Measurements from ENCODE around the gene ARMC9. TPM values are rescaled to one million over a fixed set of nuclear protein-coding genes. Genes with fewer than 3 reads are reported as not detected.

The ARMC9 gene
- total and polyA plus RNA-seq, 2 experiments from 2014 or later, result 15.1 to 17.3 TPM

- Histone ChIP-seq H3K4me1 (ENCODE audit: insufficient read depth) (no peaks in the 10 kb centered on the region), H3K4me2 (ENCODE audit: unreplicated experiment) (no peak overlapping the region), H3K79me2 (ENCODE audit: insufficient read depth) (no peaks in the 10 kb centered on the region), H3K27me3 (replicated peaks; ENCODE audit: insufficient read depth) (no peaks in the 10 kb centered on the region), H3K9ac (no peak overlapping the region), H3K27ac (no peak overlapping the region), H3K9me2 (ENCODE audit: insufficient read depth) (no peaks in the 10 kb centered on the region), H4K20me1 (ENCODE audit: insufficient read depth) (no peaks in the 10 kb centered on the region), H3K4me3 (no peak overlapping the region), H2AFZ (no peak overlapping the region), H3K9me3 (ENCODE audit: low read depth) (no peaks in the 10 kb centered on the region), H3F3A (ENCODE audit: insufficient read depth) (no peaks in the 10 kb centered on the region), H3K36me3 (ENCODE audit: low read depth) (no peaks in the 10 kb centered on the region)
- DNase-seq, result no peak
- TF ChIP-seq EZH2phosphoT487 (IDR thresholded peaks at IDR 0.05; ENCODE audit: insufficient read depth, low read depth), result no peak
- no peak for TF ChIP-seq EZH2 (IDR thresholded peaks at IDR 0.05; ENCODE audit: insufficient read depth, poor library complexity, severe bottlenecking)
- in situ Hi-C loops (cut with MboI), result no loop called here
- 77% methylated on average over 28 of the region's 28 CpGs for WGBS, 2 experiments (ENCODE audit: low coverage in 1 of 2, low lambda C conversion rate in 2 of 2, missing lambda C conversion rate in 2 of 2)
Observed at GRCh38 chr2:231355508-231356465, 157.4 kb downstream of the ARMC9 start.

- Histone ChIP-seq H3K4me2 (ENCODE audit: unreplicated experiment) (no peak overlapping the region), H3F3A (ENCODE audit: insufficient read depth) (no peaks in the 10 kb centered on the region), H3K27ac (no peak overlapping the region), H3K27me3 (replicated peaks; ENCODE audit: insufficient read depth) (no peaks in the 10 kb centered on the region), H3K79me2 (ENCODE audit: insufficient read depth) (no peaks in the 10 kb centered on the region), H3K4me3 (no peak overlapping the region), H3K36me3 (ENCODE audit: low read depth) (no peaks in the 10 kb centered on the region), H3K4me1 (ENCODE audit: insufficient read depth) (no peaks in the 10 kb centered on the region), H4K20me1 (ENCODE audit: insufficient read depth) (no peaks in the 10 kb centered on the region), H3K9me2 (ENCODE audit: insufficient read depth) (no peaks in the 10 kb centered on the region), H2AFZ (no peak overlapping the region), H3K9me3 (ENCODE audit: low read depth) (no peaks in the 10 kb centered on the region), H3K9ac (no peak overlapping the region)
- 96 to 98% methylated on average over 5 of the region's 5 CpGs for WGBS, 2 experiments (ENCODE audit: low coverage in 1 of 2, low lambda C conversion rate in 2 of 2, missing lambda C conversion rate in 2 of 2)
- in situ Hi-C loops (cut with MboI), result no loop called here
- TF ChIP-seq EZH2phosphoT487 (IDR thresholded peaks at IDR 0.05; ENCODE audit: insufficient read depth, low read depth) (no peak), EZH2 (IDR thresholded peaks at IDR 0.05; ENCODE audit: insufficient read depth, poor library complexity, severe bottlenecking) (no peak)
- DNase-seq, result no peak
Observed at GRCh38 chr2:231356466-231356844, 158.0 kb downstream of the ARMC9 start.

- Histone ChIP-seq H2AFZ (no peak overlapping the region), H3K9ac (no peak overlapping the region), H3K79me2 (ENCODE audit: insufficient read depth) (no peaks in the 10 kb centered on the region), H3K4me2 (ENCODE audit: unreplicated experiment) (no peak overlapping the region), H3K4me3 (no peak overlapping the region), H3F3A (ENCODE audit: insufficient read depth) (no peaks in the 10 kb centered on the region), H4K20me1 (ENCODE audit: insufficient read depth) (no peaks in the 10 kb centered on the region), H3K4me1 (ENCODE audit: insufficient read depth) (no peaks in the 10 kb centered on the region), H3K36me3 (ENCODE audit: low read depth) (no peaks in the 10 kb centered on the region), H3K9me2 (ENCODE audit: insufficient read depth) (no peaks in the 10 kb centered on the region), H3K27me3 (replicated peaks; ENCODE audit: insufficient read depth) (no peaks in the 10 kb centered on the region), H3K9me3 (ENCODE audit: low read depth) (no peaks in the 10 kb centered on the region), H3K27ac (no peak overlapping the region)
- TF ChIP-seq EZH2phosphoT487 (IDR thresholded peaks at IDR 0.05; ENCODE audit: insufficient read depth, low read depth), result no peak
- TF ChIP-seq EZH2 (IDR thresholded peaks at IDR 0.05; ENCODE audit: insufficient read depth, poor library complexity, severe bottlenecking), result no peak
- WGBS, 2 experiments (ENCODE audit: low coverage in 1 of 2, low lambda C conversion rate in 2 of 2, missing lambda C conversion rate in 2 of 2), result 94 to 97% methylated on average over 7 of the region's 7 CpGs
- no peak for DNase-seq
- in situ Hi-C loops (cut with MboI), result no loop called here
Observed at GRCh38 chr2:231357048-231357447, 158.6 kb downstream of the ARMC9 start.

GRCh38 chr2:231357931-231358330 lies 159.5 kb downstream of the ARMC9 start:
- no peak overlapping the region for H2AFZ ChIP-seq
- DNase-seq, result no peak
- TF ChIP-seq EZH2 (IDR thresholded peaks at IDR 0.05; ENCODE audit: insufficient read depth, poor library complexity, severe bottlenecking), result no peak
- no peak for TF ChIP-seq EZH2phosphoT487 (IDR thresholded peaks at IDR 0.05; ENCODE audit: insufficient read depth, low read depth)
- H3K4me1 ChIP-seq (ENCODE audit: insufficient read depth), result no peaks in the 10 kb centered on the region
- H3K9ac ChIP-seq, result no peak overlapping the region
- H3K36me3 ChIP-seq (ENCODE audit: low read depth), result no peaks in the 10 kb centered on the region
- H4K20me1 ChIP-seq (ENCODE audit: insufficient read depth), result no peaks in the 10 kb centered on the region
- H3K4me3 ChIP-seq, result no peak overlapping the region
- WGBS, 2 experiments (ENCODE audit: low coverage in 1 of 2, low lambda C conversion rate in 2 of 2, missing lambda C conversion rate in 2 of 2), result 72 to 78% methylated on average over 4 of the region's 4 CpGs
- no peak overlapping the region for H3K4me2 ChIP-seq (ENCODE audit: unreplicated experiment)
- H3K27me3 ChIP-seq (replicated peaks; ENCODE audit: insufficient read depth), result no peaks in the 10 kb centered on the region
- no peak overlapping the region for H3K27ac ChIP-seq
- no peaks in the 10 kb centered on the region for H3K79me2 ChIP-seq (ENCODE audit: insufficient read depth)
- H3F3A ChIP-seq (ENCODE audit: insufficient read depth), result no peaks in the 10 kb centered on the region
- H3K9me2 ChIP-seq (ENCODE audit: insufficient read depth), result no peaks in the 10 kb centered on the region
- in situ Hi-C loops (cut with MboI), result no loop called here
- no peaks in the 10 kb centered on the region for H3K9me3 ChIP-seq (ENCODE audit: low read depth)
